Posterior vena cava (tissue), 2 donors: Measurements from ENCODE around the gene GNAT1. TPM values are rescaled to one million over a fixed set of nuclear protein-coding genes. Genes with fewer than 3 reads are reported as not detected.
"Not testable (repeated sequence)": the region's sequence is repeated elsewhere in the genome, so short reads cannot be mapped to it uniquely, and the experiment has no call there.

Experiments used
- DNase-seq: peaks from one replicate; pipeline ENCODE4 v3.0.0-alpha.2; 2020; ENCODE audit warnings: low spot score
- intact Hi-C, 2 donors: fragments of 100-400 bp; cut with DNase I; formaldehyde crosslinking; loops; one replicate each; pipeline versions ENCODE4 v1.14.1 to v1.14.2; 2022 to 2023
- total RNA-seq, 2 donors: library from RNA; stranded (reverse); fragmentation: NEBNext Ultra II Directional; extraction: Animal tissue kit (Norgen Biotek cat#: 25700); gene quantifications; one replicate each; pipeline ENCODE4 v1.2.1, GENCODE V29; 2021
- donor health status: DM: yes; HTN: yes; CAD: no.
- donor health status: DM: yes; HTN: yes; CAD: no.

The GNAT1 gene
- total RNA-seq, 2 donors from 2014 or later: not detected

DNA sequence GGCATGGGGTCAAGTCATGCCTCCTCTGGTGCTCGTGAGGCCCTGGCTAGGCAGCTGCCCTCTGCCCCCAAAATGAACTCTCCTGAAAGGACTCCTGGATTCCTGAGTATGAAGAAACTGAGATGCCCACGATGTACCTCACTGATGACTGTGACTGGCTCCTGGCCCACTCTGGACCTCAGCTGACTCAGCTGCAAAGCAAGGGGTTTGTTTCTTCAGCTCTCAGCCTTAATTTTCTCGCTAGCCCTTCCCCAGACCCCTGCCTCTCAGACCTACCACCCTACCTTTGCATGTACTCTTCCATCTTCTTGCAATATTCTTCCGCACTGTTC, 39.4 kb downstream of the GNAT1 start:
- no peak for DNase-seq
- intact Hi-C loops: no loop called here

DNA sequence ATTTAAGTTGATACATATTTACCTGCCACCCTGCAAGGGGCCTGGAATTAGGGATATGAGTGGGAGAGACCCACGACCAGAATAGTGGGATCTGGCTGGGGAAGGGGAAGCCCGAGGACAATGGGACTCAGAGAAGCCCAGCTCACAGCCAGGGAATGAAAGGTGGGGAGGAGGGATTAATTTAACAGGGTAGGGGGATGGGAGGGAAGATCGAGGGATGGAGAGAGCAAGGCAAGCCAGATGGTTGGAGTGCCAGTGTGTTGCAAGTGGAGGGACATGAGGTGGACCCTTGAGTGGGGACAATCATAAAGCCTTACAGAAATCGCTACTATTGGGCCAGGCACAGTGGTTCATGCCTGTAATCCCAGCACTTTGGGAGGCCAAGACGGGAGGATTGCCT, 40.2 kb downstream of the GNAT1 start:
- no peak for DNase-seq
- intact Hi-C loops: no loop called here

DNA sequence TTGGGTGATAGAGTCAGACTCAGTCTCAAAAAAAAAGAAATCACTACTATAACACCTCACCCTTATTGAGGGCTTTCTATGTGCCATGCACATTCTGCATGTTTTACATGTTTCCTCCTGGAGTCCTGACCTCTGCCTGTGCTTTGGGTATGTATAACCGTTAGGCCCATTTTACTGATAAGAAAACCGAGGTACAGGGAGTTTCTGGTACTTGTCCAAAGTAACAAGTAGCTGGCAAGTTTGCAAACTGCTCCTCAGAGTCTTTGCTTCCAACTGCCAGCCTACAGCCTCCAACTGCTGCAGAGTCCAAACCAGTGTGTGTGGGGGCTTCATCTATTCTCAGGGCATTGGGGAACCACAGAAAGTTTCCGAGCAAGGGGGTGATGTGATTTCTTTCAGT, 40.9 kb downstream of the GNAT1 start:
- intact Hi-C loops: no loop called here
- no peak for DNase-seq

GRCh38 chr3:50233176-50233575, 41.8 kb downstream of the GNAT1 start:
- intact Hi-C loops: no loop called here
- no peak for DNase-seq

- peak; percentile 99 for DNase-seq
- intact Hi-C loops: no loop called here
Measured at GRCh38 chr3:50235716-50236483, 44.5 kb downstream of the GNAT1 start, which contains the start of gene GNAI2. Gene GNAI2, plus strand, starts transcription at chr3:50236204. Its CDS starts 132 bp downstream, at chr3:50236336.

- intact Hi-C loops: no loop called here
- no peak for DNase-seq
Measured at GRCh38 chr3:50236484-50237132, 45.2 kb downstream of the GNAT1 start.

DNA sequence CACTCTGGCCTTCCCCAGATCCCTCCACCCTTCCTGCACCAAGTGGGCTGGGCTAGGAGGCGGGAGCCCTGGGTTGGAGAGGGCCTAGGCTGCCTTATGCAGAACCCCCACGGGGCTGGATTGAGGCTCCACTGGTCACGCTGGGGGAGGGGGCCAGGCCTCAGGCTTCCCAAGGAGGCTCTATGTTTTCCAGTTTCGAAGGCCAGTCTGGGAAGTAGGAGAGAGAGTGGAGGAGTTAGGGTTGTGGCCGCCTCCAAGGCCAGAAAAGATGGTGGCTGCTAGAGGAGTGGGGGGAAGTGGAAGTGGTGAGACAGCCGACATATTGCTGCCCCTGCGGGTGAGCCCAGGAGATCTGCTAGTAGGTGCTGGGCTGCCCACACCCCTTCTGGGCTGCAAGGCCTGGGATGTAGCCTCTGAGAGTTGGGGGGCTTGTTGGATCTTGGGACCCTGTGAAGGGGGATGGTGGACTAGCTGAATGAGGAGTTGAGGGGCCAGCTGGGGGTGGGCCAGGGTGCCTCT, 45.8 kb downstream of the GNAT1 start:
- intact Hi-C loops: no loop called here
- no peak for DNase-seq

DNA sequence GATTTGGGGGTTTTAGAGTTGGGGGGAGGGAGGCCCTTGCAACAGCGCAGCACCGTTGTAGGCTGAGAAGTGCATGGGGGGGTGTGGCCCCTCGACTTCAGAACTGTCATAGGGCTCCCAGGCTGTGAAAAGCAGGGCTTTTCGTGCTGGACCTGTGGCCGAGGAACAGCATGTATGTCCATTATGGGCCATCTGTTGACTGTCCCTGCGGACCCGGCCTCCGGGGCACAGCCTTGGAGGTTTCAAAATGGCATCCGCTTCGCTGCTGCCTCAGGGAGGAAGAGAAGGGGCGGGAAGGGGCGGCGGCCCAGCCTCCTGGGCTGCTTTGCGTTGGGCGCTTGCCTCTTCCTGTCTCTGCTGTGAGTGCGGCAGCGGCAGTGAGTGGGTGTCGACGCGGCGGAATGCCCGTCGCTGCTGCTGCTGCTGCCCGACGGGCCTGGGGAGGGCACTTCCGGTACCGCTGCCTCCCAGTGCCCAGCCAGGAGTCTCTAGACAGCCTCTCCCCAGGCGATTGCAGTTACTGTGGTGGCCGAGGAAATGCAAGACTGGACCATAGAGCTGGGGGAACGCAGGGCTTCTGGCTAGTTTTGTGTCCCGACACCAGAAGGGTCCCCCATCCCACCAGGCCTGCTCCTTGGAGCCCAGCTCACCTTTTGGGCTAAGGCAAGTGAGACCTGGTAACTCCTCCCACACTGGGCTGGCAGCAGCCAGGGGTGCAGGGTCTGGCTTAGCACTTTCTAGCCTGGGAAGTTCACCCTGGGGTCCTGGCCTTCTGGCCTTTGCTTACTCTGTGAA, 46.5 kb downstream of the GNAT1 start:
- intact Hi-C loops: no loop called here
- peak; percentile 96 for DNase-seq

DNA sequence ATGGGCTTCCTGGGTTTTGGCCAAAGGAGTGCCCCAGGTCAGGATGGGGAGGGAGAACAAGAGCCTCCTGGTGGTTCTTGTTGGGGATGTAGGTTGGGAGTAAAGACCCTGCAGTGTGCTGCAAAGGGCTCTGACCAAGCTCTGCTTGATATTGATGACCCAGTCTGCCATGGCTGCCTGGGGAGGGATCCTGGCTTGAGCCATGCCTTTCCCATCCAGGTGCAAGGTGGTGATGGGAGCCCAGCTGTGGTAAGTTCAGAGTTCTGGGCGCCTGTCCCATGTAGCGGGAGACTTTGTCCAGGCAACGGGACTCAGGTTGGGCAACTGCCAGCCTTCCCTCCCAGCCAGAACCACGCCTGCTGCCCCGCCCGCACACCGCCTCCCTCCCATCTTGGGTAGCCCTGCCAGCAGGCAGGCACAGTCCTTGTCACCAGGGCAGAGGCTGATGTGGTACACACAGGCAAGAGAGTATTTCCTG, 47.2 kb downstream of the GNAT1 start:
- intact Hi-C loops: no loop called here
- DNase-seq: peak; percentile 93

- intact Hi-C loops: no loop called here
- DNase-seq: no peak
Measured at GRCh38 chr3:50239649-50240048, 48.2 kb downstream of the GNAT1 start.

DNA sequence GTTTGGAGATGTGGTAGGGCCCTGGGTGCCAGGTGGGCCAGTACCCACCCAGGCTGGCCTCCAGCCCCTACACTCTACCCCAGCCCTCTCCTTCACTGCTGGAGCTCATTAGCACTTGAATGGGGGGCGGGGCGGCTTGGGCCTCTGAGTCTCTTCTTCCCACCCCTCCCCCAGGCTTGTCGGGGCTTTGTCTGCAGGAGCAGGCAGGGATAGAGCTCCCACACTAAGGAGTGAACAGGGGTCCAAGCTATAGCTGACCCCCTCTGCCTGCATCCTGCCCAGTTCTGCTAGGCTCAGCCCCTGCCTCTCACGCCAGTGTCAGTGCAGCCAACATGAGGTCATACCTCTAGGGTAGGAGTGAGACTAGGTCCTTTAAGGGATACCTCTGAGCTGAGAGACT, 49.8 kb downstream of the GNAT1 start:
- intact Hi-C loops: no loop called here
- DNase-seq: no peak

GRCh38 chr3:50241713-50242380, 50.4 kb downstream of the GNAT1 start:
- DNase-seq: no peak

GRCh38 chr3:50242381-50242770, 51.0 kb downstream of the GNAT1 start:
- DNase-seq: no peak

More at GRCh38 chr3:50241713-50242380, 50.4 kb downstream of the GNAT1 start:
- intact Hi-C loops: no loop called here

DNA sequence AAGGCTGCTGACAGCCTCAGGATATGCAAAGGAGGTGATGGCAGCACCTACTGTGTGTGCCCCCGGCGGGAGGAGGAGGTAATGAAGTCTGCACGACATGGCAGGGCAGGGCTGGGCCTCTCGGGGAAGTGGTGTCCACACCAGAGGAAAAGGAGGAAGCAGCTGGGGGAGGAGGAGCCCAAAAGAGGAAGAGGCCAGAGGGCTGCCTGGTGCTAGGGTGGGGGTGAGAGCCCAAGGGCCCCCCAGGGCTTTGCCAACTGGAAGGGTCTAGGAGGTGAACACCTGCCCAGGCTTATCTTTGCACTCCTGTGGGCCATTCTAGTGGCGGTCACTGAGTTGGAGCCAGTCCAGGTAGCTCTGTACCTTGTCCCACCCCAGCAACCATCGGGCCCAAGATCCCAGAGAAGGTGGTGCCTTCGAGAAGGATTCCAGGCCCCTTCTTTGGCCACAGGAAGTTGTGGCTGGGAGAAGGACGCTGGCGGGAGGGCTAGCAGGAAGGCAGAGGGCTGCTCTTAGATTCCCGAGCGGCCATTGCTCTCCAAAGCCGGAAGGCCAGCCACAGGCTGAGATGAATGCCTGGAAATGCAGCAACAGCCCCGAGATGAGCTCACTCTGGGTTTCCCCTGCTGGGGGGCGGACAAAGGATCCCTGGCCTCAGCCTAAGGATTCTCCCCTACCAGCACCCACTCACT, 51.6 kb downstream of the GNAT1 start:
- peak; percentile 93 for DNase-seq
- intact Hi-C loops: no loop called here

More at GRCh38 chr3:50242381-50242770, 51.0 kb downstream of the GNAT1 start:
- intact Hi-C loops: no loop called here

DNA sequence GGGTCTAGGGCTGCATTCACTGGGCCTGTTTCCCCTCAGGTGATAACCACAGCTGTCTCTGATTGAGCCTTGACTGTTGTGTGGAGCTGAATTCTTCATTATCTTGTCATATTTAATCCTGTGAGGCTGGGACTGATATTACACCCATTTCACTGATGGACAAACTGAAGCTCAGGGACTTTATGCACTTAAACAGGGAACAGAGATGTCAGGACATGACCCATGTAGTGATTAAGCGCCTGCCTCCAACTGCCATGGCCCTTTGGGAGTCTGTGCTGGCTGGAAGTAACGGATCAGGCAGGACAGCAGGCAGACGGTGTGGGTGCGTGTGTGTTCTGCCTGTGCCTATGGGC, 52.1 kb downstream of the GNAT1 start:
- no peak for DNase-seq
- intact Hi-C loops: no loop called here

GRCh38 chr3:50244813-50245212, 53.4 kb downstream of the GNAT1 start:
- DNase-seq, intact Hi-C loops: not testable (repeated sequence)

- intact Hi-C loops: no loop called here
- DNase-seq: no peak
Measured at GRCh38 chr3:50245251-50245745, 53.9 kb downstream of the GNAT1 start.

DNA sequence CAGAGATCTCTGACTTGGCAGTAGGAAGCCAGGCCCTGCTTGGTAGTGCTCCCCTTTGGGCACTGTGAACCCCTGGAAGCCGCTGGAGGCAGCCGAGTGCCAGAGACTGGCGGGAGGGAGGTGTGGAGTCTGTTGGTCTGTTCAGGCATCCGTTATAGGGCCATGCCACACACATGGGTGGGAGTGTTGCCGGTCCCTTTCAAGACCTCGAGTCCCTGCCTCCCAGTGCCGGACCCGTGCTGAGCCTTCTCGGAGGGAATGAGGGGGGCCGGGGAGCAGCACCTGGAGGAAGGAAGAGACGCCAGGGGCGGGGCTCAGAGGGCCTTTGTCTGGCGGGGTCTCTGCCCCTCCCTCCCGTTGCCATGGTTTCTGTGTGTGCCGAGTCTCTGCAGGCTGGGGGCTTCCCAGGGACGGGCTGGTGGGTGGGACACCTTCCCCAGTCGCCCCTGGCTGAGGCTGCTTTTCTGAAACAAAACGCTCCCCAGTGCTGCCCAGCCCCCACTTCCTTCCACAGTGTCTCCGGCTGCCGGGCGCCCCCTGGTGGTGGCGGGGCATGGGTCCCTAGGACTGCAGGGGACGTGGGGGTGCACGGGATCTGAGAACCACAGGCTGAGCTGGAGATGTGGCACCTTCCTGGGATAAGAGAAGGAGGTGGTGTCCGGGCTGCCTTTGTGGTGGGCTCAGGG, 54.6 kb downstream of the GNAT1 start:
- intact Hi-C loops: loop anchor here in 1 of 2 donors (2.0 kb wide), 1 partner anchor 19 kb away; no protein-coding TSS in a partner anchor
- DNase-seq: peak; percentile 98
